HepG2 (cell line): Measurements from ENCODE around the gene OGFR. TPM values are rescaled to one million over a fixed set of nuclear protein-coding genes. Genes with fewer than 3 reads are reported as not detected.

Experiments used
- ATF3 ChIP-seq: sonication (generic); formaldehyde crosslinking; IDR thresholded peaks from 2 replicates; pipeline ENCODE4 v1.4.0; 2020; ENCODE audit warnings: missing genetic modification reagents
- BCL6 ChIP-seq: IDR thresholded peaks from 2 replicates; pipeline ENCODE4 v1.6.1; 2016; ENCODE audit warnings: missing genetic modification reagents, missing compliant biosample characterization
- HDAC6 ChIP-seq: fragments of 200-600 bp; sonication (generic); IDR thresholded peaks from 2 replicates; pipeline ENCODE4 v1.7.0; 2017; ENCODE audit warnings: mild to moderate bottlenecking, antibody characterized with exemption, low read length, low read depth
- HES4 ChIP-seq: sonication (generic); formaldehyde crosslinking; IDR thresholded peaks from 2 replicates; pipeline ENCODE4 v1.9.0; 2021; ENCODE audit warnings: mild to moderate bottlenecking, missing genetic modification reagents, borderline replicate concordance
- HOXA3 ChIP-seq: sonication (generic); formaldehyde crosslinking; IDR thresholded peaks from 2 replicates; pipeline ENCODE4 v1.5.0; 2020; ENCODE audit warnings: missing genetic modification reagents
- HOXA5 ChIP-seq: sonication (generic); formaldehyde crosslinking; IDR thresholded peaks from 2 replicates; pipeline ENCODE4 v1.4.0; 2020; ENCODE audit warnings: missing genetic modification reagents
- KAT2B ChIP-seq: fragments of 150-350 bp; IDR thresholded peaks from 2 replicates; pipeline ENCODE4 v1.6.1; 2014; ENCODE audit warnings: low read depth, low read length, borderline replicate concordance
- KDM5B ChIP-seq: sonication (generic); formaldehyde crosslinking; IDR thresholded peaks from 2 replicates; pipeline ENCODE4 v1.4.0; 2020; ENCODE audit warnings: missing genetic modification reagents, mild to moderate bottlenecking, borderline replicate concordance
- MTA3 ChIP-seq: sonication (generic); formaldehyde crosslinking; IDR thresholded peaks from 2 replicates; pipeline ENCODE4 v1.4.0; 2020; ENCODE audit warnings: missing genetic modification reagents
- MXI1 ChIP-seq: IDR thresholded peaks from 3 replicates; pipeline ENCODE4 v1.6.1; 2012; ENCODE audit warnings: low read depth, low read length, inconsistent platforms, borderline replicate concordance
- PBX3 ChIP-seq: sonication (generic); formaldehyde crosslinking; IDR thresholded peaks from 2 replicates; pipeline ENCODE4 v1.8.1; 2023; ENCODE audit warnings: missing genetic modification reagents, inconsistent platforms, borderline replicate concordance
- REPIN1 ChIP-seq: sonication (generic); formaldehyde crosslinking; IDR thresholded peaks from 2 replicates; pipeline ENCODE4 v1.8.0; 2022; ENCODE audit warnings: missing genetic modification reagents, low read depth, mild to moderate bottlenecking, borderline replicate concordance
- SIN3A ChIP-seq: IDR thresholded peaks from 2 replicates; pipeline ENCODE4 v1.6.1; 2011; ENCODE audit warnings: low read depth, mild to moderate bottlenecking, control low read depth, low read length, borderline replicate concordance
- SP2 ChIP-seq: sonication (generic); formaldehyde crosslinking; IDR thresholded peaks from 2 replicates; pipeline ENCODE4 v1.5.1; 2020; ENCODE audit warnings: mild to moderate bottlenecking, missing genetic modification reagents
- ZBTB2 ChIP-seq: sonication (generic); formaldehyde crosslinking; IDR thresholded peaks from 2 replicates; pipeline ENCODE4 v1.8.0; 2022; ENCODE audit warnings: low read depth, missing genetic modification reagents
- ZFY ChIP-seq: sonication (generic); formaldehyde crosslinking; IDR thresholded peaks from 2 replicates; pipeline ENCODE4 v1.4.0; 2020; ENCODE audit warnings: missing genetic modification reagents
- ZIK1 ChIP-seq: sonication (generic); formaldehyde crosslinking; IDR thresholded peaks from 2 replicates; pipeline ENCODE4 v1.5.0; 2020; ENCODE audit warnings: mild to moderate bottlenecking, low read depth, missing genetic modification reagents, borderline replicate concordance
- ZMAT3 ChIP-seq: sonication (generic); formaldehyde crosslinking; conservative IDR thresholded peaks from 2 replicates; pipeline ENCODE4 v1.7.0; 2021; ENCODE audit warnings: missing genetic modification reagents
- ZNF12 ChIP-seq: sonication (generic); formaldehyde crosslinking; IDR thresholded peaks from 2 replicates; pipeline ENCODE4 v1.5.0; 2020; ENCODE audit warnings: missing genetic modification reagents
- ZNF20 ChIP-seq: sonication (generic); formaldehyde crosslinking; IDR thresholded peaks from 2 replicates; pipeline ENCODE4 v1.4.0; 2020; ENCODE audit warnings: mild to moderate bottlenecking, moderate library complexity, missing genetic modification reagents
- ZNF629 ChIP-seq: sonication (generic); formaldehyde crosslinking; conservative IDR thresholded peaks from 2 replicates; pipeline ENCODE4 v1.5.0; 2020; ENCODE audit warnings: missing genetic modification reagents
- ZNF777 ChIP-seq: sonication (generic); formaldehyde crosslinking; IDR thresholded peaks from 2 replicates; pipeline ENCODE4 v1.4.0; 2020; ENCODE audit warnings: missing genetic modification reagents
- ZNF883 ChIP-seq: sonication (generic); formaldehyde crosslinking; IDR thresholded peaks from 2 replicates; pipeline ENCODE4 v1.5.1; 2020; ENCODE audit warnings: mild to moderate bottlenecking, missing genetic modification reagents; ENCODE audit errors: not compliant biosample characterization
- ZSCAN9 ChIP-seq: IDR thresholded peaks from 2 replicates; pipeline ENCODE4 v1.6.1; 2016; ENCODE audit warnings: borderline replicate concordance
- polyA plus RNA-seq, 8 experiments: library from polyadenylated mRNA; depleted of rRNA in 3 of 8; stranded (reverse) in 7 of 8; unstranded in 1 of 8; fragments of >200 nt; fragmentation: Illumina TruSeq in 4 of 8; extraction: Trizol in 4 of 8; gene quantifications; 2 replicates each; pipeline versions ENCODE4 v1.2.1 to v1.2.3, GENCODE V29; 2011 to 2016; ENCODE audit warnings: low read depth in 4 of 8, missing spikeins in 1 of 8, mixed read lengths in 1 of 8; ENCODE audit not compliant: insufficient read depth in 1 of 8
- total RNA-seq, 5 experiments: library from RNA; depleted of rRNA; stranded (reverse); fragments of >200 nt; fragmentation: Illumina TruSeq; extraction: Trizol; gene quantifications; 2 replicates each; pipeline ENCODE4 v1.2.3, GENCODE V29; 2016; ENCODE audit warnings: low read depth in 1 of 5
- TF ChIP-seq, protein P1 (sequence below): sonication (generic); formaldehyde crosslinking; IDR thresholded peaks from 2 replicates; pipeline ENCODE4 v1.4.0; 2020; ENCODE audit warnings: mild to moderate bottlenecking, missing genetic modification reagents
- TF ChIP-seq, protein P2 (sequence below): IDR thresholded peaks from 2 replicates; pipeline ENCODE4 v1.6.1; 2012; ENCODE audit warnings: inconsistent platforms
- TF ChIP-seq, protein P3 (sequence below): IDR thresholded peaks from 2 replicates; pipeline ENCODE4 v1.6.1; 2016; ENCODE audit warnings: mild to moderate bottlenecking, missing biosample characterization, missing genetic modification reagents

The OGFR gene
- total and polyA plus RNA-seq, 2 of the 13 experiments (the other 11 are each of a cell fraction or from before 2014, with no cell fraction given), result 47.7 to 81.8 TPM

- TF ChIP-seq ZMAT3 (CRISPR knock-in tag) (peak; percentile 70; the same call in 1 of the 2 replicates), MTA3 (no peak), ZNF20 (CRISPR knock-in tag) (no peak), REPIN1 (CRISPR knock-in tag) (no peak), ZNF629 (CRISPR knock-in tag) (no peak), MXI1 (0 out of 3 replicates have a peak, but pooled peaks have one; percentile 27), ZBTB2 (CRISPR knock-in tag) (0 out of 2 replicates have a peak, but pooled peaks have one; percentile 39), ZSCAN9 (no peak), ZNF12 (no peak), ZNF883 (no peak), ZNF777 (CRISPR knock-in tag) (peak; percentile 96), ZIK1 (no peak; the same call in 1 of the 2 replicates), BCL6 (0 out of 2 replicates have a peak, but pooled peaks have one; percentile 24), HES4 (CRISPR knock-in tag) (0 out of 2 replicates have a peak, but pooled peaks have one; percentile 48), ATF3 (CRISPR knock-in tag) (0 out of 2 replicates have a peak, but pooled peaks have one; percentile 51), SP2 (peak; percentile 42; the same call in 1 of the 2 replicates), ZFY (peak; percentile 41), HOXA5 (CRISPR knock-in tag) (no peak), KAT2B (no peak), KDM5B (CRISPR knock-in tag) (no peak; the same call in 1 of the 2 replicates), HDAC6 (no peak), PBX3 (CRISPR knock-in tag) (no peak), HOXA3 (CRISPR knock-in tag) (peak; percentile 31; the same call in 1 of the 2 replicates), SIN3A (peak; percentile 30; the same call in 1 of the 2 replicates)
- TF ChIP-seq, protein P1, sequence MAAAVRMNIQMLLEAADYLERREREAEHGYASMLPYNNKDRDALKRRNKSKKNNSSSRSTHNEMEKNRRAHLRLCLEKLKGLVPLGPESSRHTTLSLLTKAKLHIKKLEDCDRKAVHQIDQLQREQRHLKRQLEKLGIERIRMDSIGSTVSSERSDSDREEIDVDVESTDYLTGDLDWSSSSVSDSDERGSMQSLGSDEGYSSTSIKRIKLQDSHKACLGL (CRISPR knock-in tag), result peak; percentile 51; the same call in 1 of the 2 replicates
- TF ChIP-seq, protein P2, sequence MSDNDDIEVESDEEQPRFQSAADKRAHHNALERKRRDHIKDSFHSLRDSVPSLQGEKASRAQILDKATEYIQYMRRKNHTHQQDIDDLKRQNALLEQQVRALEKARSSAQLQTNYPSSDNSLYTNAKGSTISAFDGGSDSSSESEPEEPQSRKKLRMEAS, result 0 out of 2 replicates have a peak, but pooled peaks have one; percentile 30
- TF ChIP-seq, protein P3, sequence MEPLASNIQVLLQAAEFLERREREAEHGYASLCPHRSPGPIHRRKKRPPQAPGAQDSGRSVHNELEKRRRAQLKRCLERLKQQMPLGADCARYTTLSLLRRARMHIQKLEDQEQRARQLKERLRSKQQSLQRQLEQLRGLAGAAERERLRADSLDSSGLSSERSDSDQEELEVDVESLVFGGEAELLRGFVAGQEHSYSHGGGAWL (CRISPR knock-in tag), result no peak; the same call in 1 of the 2 replicates
Observed at GRCh38 chr20:62860924-62861691, 56.5 kb downstream of the OGFR start (continued).
